PC-9 (cell line): ENCODE measurements around the gene CHKA. TPM values are rescaled to one million over a fixed set of nuclear protein-coding genes. Genes with fewer than 3 reads are reported as not detected.

Experiments used
- BruUV-seq: library from RNA; stranded (reverse); fragments of 400-500 nt; replicated peaks from 2 replicates; lab custom pipeline; 2021; lab: Mats Ljungman, UMichigan
- CTCF ChIA-PET: fragments of 300-600 bp; sonication (Branson Sonifier 250); formaldehyde crosslinking; loops from one replicate; lab custom pipeline; 2022; ENCODE audit warnings: antibody characterized with exemption; lab: Charles Lee
- POLR2A ChIA-PET: fragments of 300-600 bp; sonication (Branson Sonifier 250); formaldehyde crosslinking; loops from one replicate; lab custom pipeline; 2022; ENCODE audit warnings: antibody characterized with exemption; ENCODE audit not compliant: unreplicated experiment; lab: Charles Lee
- DNase-seq, 2 experiments: peaks; one replicate each; pipeline versions ENCODE4 v3.0.0 to v3.0.0-alpha.2; 2015 to 2022; ENCODE audit warnings: mixed read lengths in 1 of 2
- H2AFZ ChIP-seq: fragments of 200-600 bp; sonication (generic); 2 replicates; pipeline ENCODE4 v1.8.1; 2017; ENCODE audit warnings: antibody characterized with exemption
- H3F3A ChIP-seq: fragments of 200-600 bp; sonication (generic); 2 replicates; pipeline ENCODE4 v1.8.1; 2017; ENCODE audit warnings: antibody characterized with exemption, mild to moderate bottlenecking, low read depth; ENCODE audit not compliant: insufficient read depth
- H3K27ac ChIP-seq: fragments of 200-600 bp; sonication (generic); 2 replicates; pipeline ENCODE4 v1.6.1; 2016; ENCODE audit warnings: mixed run types
- H3K27me3 ChIP-seq: fragments of 200-600 bp; sonication (generic); 2 replicates; pipeline ENCODE4 v1.6.1; 2016; ENCODE audit warnings: low read depth, mixed run types; ENCODE audit not compliant: insufficient read depth
- H3K36me3 ChIP-seq: fragments of 200-600 bp; sonication (generic); 2 replicates; pipeline ENCODE4 v1.6.1; 2016; ENCODE audit warnings: low read depth, mixed run types
- H3K4me1 ChIP-seq: fragments of 200-600 bp; sonication (generic); replicated peaks from 2 replicates; pipeline ENCODE4 v1.6.1; 2016; ENCODE audit warnings: mixed run types; ENCODE audit not compliant: insufficient read depth
- H3K4me2 ChIP-seq: fragments of 200-600 bp; sonication (generic); 2 replicates; pipeline ENCODE4 v1.6.1; 2017; ENCODE audit warnings: mixed run types
- H3K4me3 ChIP-seq: fragments of 200-600 bp; sonication (generic); 2 replicates; pipeline ENCODE4 v1.6.1; 2016; ENCODE audit warnings: mixed run types
- H3K79me2 ChIP-seq: fragments of 200-600 bp; sonication (generic); 2 replicates; pipeline ENCODE4 v1.6.1; 2017; ENCODE audit warnings: low read depth, mixed run types
- H3K9me2 ChIP-seq: fragments of 200-600 bp; sonication (generic); 2 replicates; pipeline ENCODE4 v1.8.1; 2017; ENCODE audit warnings: mild to moderate bottlenecking; ENCODE audit not compliant: insufficient read depth
- H3K9me3 ChIP-seq: fragments of 200-600 bp; sonication (generic); 2 replicates; pipeline ENCODE4 v1.8.1; 2016; ENCODE audit warnings: low read depth; ENCODE audit not compliant: insufficient read depth
- H4K20me1 ChIP-seq: fragments of 200-600 bp; sonication (generic); 2 replicates; pipeline ENCODE4 v1.8.1; 2017; ENCODE audit not compliant: insufficient read depth
- CTCF ChIP-seq: fragments of 200-600 bp; sonication (generic); conservative IDR thresholded peaks from 2 replicates; pipeline ENCODE4 v1.6.1; 2017; ENCODE audit warnings: mixed run types, antibody characterized with exemption, mild to moderate bottlenecking, moderate library complexity
- EZH2 ChIP-seq: fragments of 200-600 bp; sonication (generic); IDR thresholded peaks from 2 replicates; pipeline ENCODE4 v1.8.0; 2017; ENCODE audit warnings: antibody characterized with exemption, low read depth
- intact Hi-C: fragments of 100-400 bp; cut with micrococcal nuclease; formaldehyde crosslinking; loops from one replicate; pipeline ENCODE4 v1.10.0; 2022; ENCODE audit not compliant: unreplicated experiment
- total RNA-seq: library from RNA; stranded (reverse); gene quantifications from 2 replicates; pipeline ENCODE4 v1.2.3, GENCODE V29; 2021

CHKA gene
- total RNA-seq, 1 experiment from 2014 or later, result 90.5 TPM

- intact Hi-C loops, result loop anchor here (2.0 kb wide), 1 partner anchor 18 kb away; the partner anchor contains the start of gene ALDH3B1
- Histone ChIP-seq H3K4me2 (peak overlapping the region; percentile 99), H3K36me3 (0 out of 2 replicates have a peak, but pooled peaks cover 2% of the 10 kb centered on the region), H3K9me3 (no peaks in the 10 kb centered on the region), H3K9me2 (no peaks in the 10 kb centered on the region), H2AFZ (0 out of 2 replicates have a peak overlapping the region, but pooled peaks have one; percentile 20), H3F3A (peaks cover 40% of the 10 kb centered on the region), H3K4me1 (peaks cover 36% of the 10 kb centered on the region), H3K4me3 (peak overlapping the region; percentile 91), H3K27ac (peak overlapping the region; percentile 87), H4K20me1 (no peaks in the 10 kb centered on the region), H3K79me2 (peaks cover 49% of the 10 kb centered on the region), H3K27me3 (no peaks in the 10 kb centered on the region)
- ChIA-PET CTCF (interaction anchor here (0.6 kb wide), 1 partner anchor 35 kb away, joined by 8 read pairs; no protein-coding TSS in a partner anchor), POLR2A (interaction anchor here (0.6 to 0.7 kb wide), 4 partner anchors 15 to 1590 kb away, joined by 3 to 24 read pairs (median 5); no protein-coding TSS in a partner anchor)
- DNase-seq, result peak in 1 of 2 experiments; percentile 70
- no TSS peak for BruUV-seq
- TF ChIP-seq CTCF, result no peak
- TF ChIP-seq EZH2, result no peak
Measured at GRCh38 chr11:68028802-68029545, 92.2 kb downstream of the CHKA start.

- Histone ChIP-seq H2AFZ (no peak overlapping the region), H3K9me3 (no peaks in the 10 kb centered on the region)
Measured at GRCh38 chr11:68027667-68028066, 93.5 kb downstream of the CHKA start.

More at GRCh38 chr11:68027667-68028066, 93.5 kb downstream of the CHKA start:
- DNase-seq, result no peak
- BruUV-seq, result no TSS peak
- H3K4me2 ChIP-seq, result peak overlapping the region; percentile 99
- POLR2A ChIA-PET, result no interaction called here
- peak overlapping the region; percentile 87; the same call in 1 of the 2 replicates for H3K27ac ChIP-seq
- intact Hi-C loops, result loop anchor here (2.0 kb wide), 1 partner anchor 17 kb away; the partner anchor contains the start of gene ALDH3B1
- H3K27me3 ChIP-seq, result no peaks in the 10 kb centered on the region
- H3K4me1 ChIP-seq, result peaks cover 36% of the 10 kb centered on the region
- no peaks in the 10 kb centered on the region for H4K20me1 ChIP-seq
- peak overlapping the region; percentile 12; the same call in 1 of the 2 replicates for H3K4me3 ChIP-seq
- no peak for TF ChIP-seq EZH2
- no peak for TF ChIP-seq CTCF
- H3K36me3 ChIP-seq, result no peaks in the 10 kb centered on the region
- peaks cover 38% of the 10 kb centered on the region for H3F3A ChIP-seq
- H3K9me2 ChIP-seq, result no peaks in the 10 kb centered on the region
- CTCF ChIA-PET, result no interaction called here
- H3K79me2 ChIP-seq, result peaks cover 46% of the 10 kb centered on the region
